Neural cell (in vitro differentiated cells): ENCODE data around the gene COL27A1. TPM values are rescaled to one million over a fixed set of nuclear protein-coding genes. Genes with fewer than 3 reads are reported as not detected.

Source experiments
- H2AFZ ChIP-seq: fragments of 200-600, 300-800 bp; sonication (generic), shearing (Covaris generic); 2 replicates; pipeline ENCODE4 v1.6.0; 2014; ENCODE audit warnings: low read depth, mild to moderate bottlenecking, antibody characterized with exemption, low read length, moderate library complexity
- H3F3A ChIP-seq: fragments of 200-600 bp; shearing (Covaris generic); 2 replicates; pipeline ENCODE4 v1.6.1; 2016; ENCODE audit warnings: mild to moderate bottlenecking, moderate library complexity, mixed read lengths, antibody characterized with exemption, low read length; ENCODE audit not compliant: insufficient read depth, poor library complexity, severe bottlenecking
- H3K27ac ChIP-seq: fragments of 200-600, 300-800 bp; sonication (generic), shearing (Covaris generic); 2 replicates; pipeline ENCODE4 v1.5.1; 2014; ENCODE audit warnings: mild to moderate bottlenecking, low read length, moderate library complexity
- H3K27me3 ChIP-seq: fragments of 300-800, 200-600 bp; sonication (generic), shearing (Covaris generic); 2 replicates; pipeline ENCODE4 v1.6.0; 2014; ENCODE audit warnings: mild to moderate bottlenecking, low read depth, low read length, moderate library complexity; ENCODE audit not compliant: insufficient read depth
- H3K36me3 ChIP-seq: fragments of 300-800, 200-600 bp; sonication (generic), shearing (Covaris generic); 2 replicates; pipeline ENCODE4 v1.5.1; 2014; ENCODE audit warnings: mild to moderate bottlenecking, antibody characterized with exemption, low read length, moderate library complexity; ENCODE audit not compliant: insufficient read depth
- H3K4me2 ChIP-seq: fragments of 300-800, 200-600 bp; sonication (generic), shearing (Covaris generic); 2 replicates; pipeline ENCODE4 v1.6.0; 2014; ENCODE audit warnings: mild to moderate bottlenecking, low read length
- H3K4me3 ChIP-seq: fragments of 300-800, 200-600 bp; sonication (generic), shearing (Covaris generic); 2 replicates; pipeline ENCODE4 v1.5.1; 2014; ENCODE audit warnings: mild to moderate bottlenecking, low read length, moderate library complexity
- H3K79me2 ChIP-seq: fragments of 200-600 bp; shearing (Covaris generic); replicated peaks from 2 replicates; pipeline ENCODE4 v1.6.0; 2014; ENCODE audit warnings: mild to moderate bottlenecking, low read length, moderate library complexity; ENCODE audit not compliant: insufficient read depth
- H3K9ac ChIP-seq: fragments of 300-800, 200-600 bp; sonication (generic), shearing (Covaris generic); 2 replicates; pipeline ENCODE4 v1.6.1; 2016; ENCODE audit warnings: mild to moderate bottlenecking, low read length, mixed read lengths
- H3K9me2 ChIP-seq: fragments of 200-600 bp; shearing (Covaris generic); 2 replicates; pipeline ENCODE4 v1.6.1; 2016; ENCODE audit warnings: mild to moderate bottlenecking, low read length, mixed read lengths; ENCODE audit not compliant: insufficient read depth
- H3K9me3 ChIP-seq: fragments of 200-600, 300-800 bp; sonication (generic), shearing (Covaris generic); 2 replicates; pipeline ENCODE4 v1.6.1; 2016; ENCODE audit warnings: mild to moderate bottlenecking, mixed run types, low read length, moderate library complexity, mixed read lengths
- H4K20me1 ChIP-seq: fragments of 200-600 bp; shearing (Covaris generic); 2 replicates; pipeline ENCODE4 v1.6.1; 2016; ENCODE audit warnings: mild to moderate bottlenecking, mixed run types; ENCODE audit not compliant: insufficient read depth
- CTCF ChIP-seq: fragments of 450-650 bp; IDR thresholded peaks from 2 replicates; pipeline ENCODE4 v1.5.1; 2014; ENCODE audit warnings: antibody characterized with exemption, mild to moderate bottlenecking, moderate library complexity; ENCODE audit not compliant: poor library complexity, severe bottlenecking
- EP300 ChIP-seq: fragments of 450-650 bp; conservative IDR thresholded peaks from 2 replicates; pipeline ENCODE4 v1.6.1; 2014; ENCODE audit warnings: antibody characterized with exemption, mild to moderate bottlenecking, moderate library complexity; ENCODE audit not compliant: poor library complexity, severe bottlenecking
- EZH2 ChIP-seq: fragments of 200-600, 300-800 bp; shearing (Covaris generic), sonication (generic); IDR thresholded peaks from 2 replicates; pipeline ENCODE4 v1.6.1; 2014; ENCODE audit warnings: antibody characterized with exemption, low read length, borderline replicate concordance, mild to moderate bottlenecking; ENCODE audit not compliant: insufficient read depth, poor library complexity, severe bottlenecking
- MXI1 ChIP-seq: fragments of 450-650 bp; conservative IDR thresholded peaks from 2 replicates; pipeline ENCODE4 v1.6.1; 2014; ENCODE audit warnings: antibody characterized with exemption, mild to moderate bottlenecking; ENCODE audit not compliant: poor library complexity, severe bottlenecking
- RAD21 ChIP-seq: fragments of 450-650 bp; conservative IDR thresholded peaks from 2 replicates; pipeline ENCODE4 v1.6.1; 2014; ENCODE audit warnings: antibody characterized with exemption, mild to moderate bottlenecking, moderate library complexity
- REST ChIP-seq: IDR thresholded peaks from 2 replicates; pipeline ENCODE4 v1.6.1; 2012; ENCODE audit warnings: borderline replicate concordance
- SMC3 ChIP-seq: fragments of 450-650 bp; conservative IDR thresholded peaks from 2 replicates; pipeline ENCODE4 v1.6.1; 2014; ENCODE audit warnings: antibody characterized with exemption, mild to moderate bottlenecking, moderate library complexity; ENCODE audit not compliant: poor library complexity
- TAF1 ChIP-seq: IDR thresholded peaks from 2 replicates; pipeline ENCODE4 v1.6.1; 2012; ENCODE audit warnings: low read depth
- polyA minus RNA-seq: library from RNA; depleted of rRNA, polyadenylated mRNA; stranded (reverse); fragments of >200 nt; gene quantifications from 2 replicates; pipeline ENCODE4 v1.2.3, GENCODE V29; 2014
- polyA plus RNA-seq: library from polyadenylated mRNA; depleted of rRNA; stranded (reverse); fragments of >200 nt; gene quantifications from 2 replicates; pipeline ENCODE4 v1.2.3, GENCODE V29; 2014

The COL27A1 gene
- polyA plus RNA-seq (0.04 and 0.25 TPM in 2 replicates), polyA minus RNA-seq (0.12 and 0.24 TPM in 2 replicates)

- Histone ChIP-seq H3K9ac (peak within 1 kb of the TSS; percentile 23), H2AFZ (no peak within 1 kb of the TSS), H3K36me3 (no peaks in the 10 kb centered on the region)
Observed at GRCh38 chr9:114155263-114155994, at the start of gene COL27A1. TSS of gene COL27A1 (plus strand) at chr9:114155537. CDS start at chr9:114155951, 414 bp downstream.

GRCh38 chr9:114107286-114108001 lies 47.9 kb upstream of the COL27A1 start:
- no peaks in the 10 kb centered on the region for H3K9me3 ChIP-seq
- no peaks in the 10 kb centered on the region for H3K79me2 ChIP-seq
- TF ChIP-seq CTCF = no peak
- TF ChIP-seq RAD21 = no peak
- H3K27ac ChIP-seq = no peak overlapping the region
- no peaks in the 10 kb centered on the region for H3K36me3 ChIP-seq
- H3K27me3 ChIP-seq = no peaks in the 10 kb centered on the region
- H3K9ac ChIP-seq = no peak overlapping the region
- no peak overlapping the region for H2AFZ ChIP-seq
- H3F3A ChIP-seq = no peaks in the 10 kb centered on the region
- H3K9me2 ChIP-seq = no peaks in the 10 kb centered on the region
- H4K20me1 ChIP-seq = no peaks in the 10 kb centered on the region
- no peak overlapping the region for H3K4me3 ChIP-seq
- no peak overlapping the region for H3K4me2 ChIP-seq

More at GRCh38 chr9:114155263-114155994, at the start of gene COL27A1:
- H3K9me2 ChIP-seq = no peaks in the 10 kb centered on the region
- peak within 1 kb of the TSS; percentile 70 for H3K4me3 ChIP-seq
- no peaks in the 10 kb centered on the region for H3K9me3 ChIP-seq
- H3K27me3 ChIP-seq = peaks cover 45% of the 10 kb centered on the region
- H3K27ac ChIP-seq = no peak within 1 kb of the TSS
- no peaks in the 10 kb centered on the region for H4K20me1 ChIP-seq
- TF ChIP-seq MXI1 (no peak), CTCF (peak; percentile 81), SMC3 (peak; percentile 75), RAD21 (peak; percentile 71)
- peak within 1 kb of the TSS; percentile 88 for H3K4me2 ChIP-seq
- no peaks in the 10 kb centered on the region for H3F3A ChIP-seq
- H3K79me2 ChIP-seq = no peaks in the 10 kb centered on the region

- Histone ChIP-seq H4K20me1 (no peaks in the 10 kb centered on the region), H3K27me3 (no peaks in the 10 kb centered on the region), H3K9me2 (no peaks in the 10 kb centered on the region), H3K27ac (no peak overlapping the region), H3F3A (no peaks in the 10 kb centered on the region), H2AFZ (no peak overlapping the region), H3K4me3 (no peak overlapping the region), H3K4me2 (no peak overlapping the region), H3K9me3 (no peaks in the 10 kb centered on the region), H3K9ac (no peak overlapping the region), H3K79me2 (no peaks in the 10 kb centered on the region), H3K36me3 (no peaks in the 10 kb centered on the region)
- no peak for TF ChIP-seq REST
- TF ChIP-seq CTCF = peak; percentile 15
- TF ChIP-seq MXI1 = no peak
- TF ChIP-seq TAF1 = no peak
- TF ChIP-seq EZH2 = no peak
- no peak for TF ChIP-seq EP300
Observed at GRCh38 chr9:114108016-114108833, 47.1 kb upstream of the COL27A1 start.
